Stimulated activated CD4-positive, alpha-beta T cell treated with anti-CD3 and anti-CD28 coated beads, Interleukin-1b, Interleukin-23, amount 100 ng/mL, for 48 hours (primary cell): Measurements from ENCODE around the gene CD109.

Experiments
- DNase-seq: peaks from one replicate; pipeline ENCODE4 v3.0.0-alpha.2; 2020

CD109 gene

GRCh38 chr6:73728548-73729205 lies 32.7 kb downstream of the CD109 start:
- DNase-seq: peak; percentile 72

- DNase-seq: no peak
Observed at GRCh38 chr6:73731285-73731684, 35.3 kb downstream of the CD109 start.

- peak; percentile 70 for DNase-seq
Observed at GRCh38 chr6:73732845-73733675, 37.1 kb downstream of the CD109 start.

- DNase-seq: no peak
Observed at GRCh38 chr6:73733791-73734190, 37.8 kb downstream of the CD109 start.

GRCh38 chr6:73734832-73735453 lies 38.9 kb downstream of the CD109 start:
- no peak for DNase-seq

GRCh38 chr6:73738367-73739028 lies 42.5 kb downstream of the CD109 start:
- DNase-seq: no peak

- DNase-seq: no peak
Observed at GRCh38 chr6:73739096-73739495, 43.1 kb downstream of the CD109 start.

- DNase-seq: no peak
Observed at GRCh38 chr6:73742433-73742832, 46.4 kb downstream of the CD109 start.

GRCh38 chr6:73743081-73743480 lies 47.1 kb downstream of the CD109 start:
- no peak for DNase-seq

GRCh38 chr6:73743556-73743955 lies 47.6 kb downstream of the CD109 start:
- no peak for DNase-seq

GRCh38 chr6:73746787-73747186 lies 50.8 kb downstream of the CD109 start:
- DNase-seq: no peak

GRCh38 chr6:73747289-73747688 lies 51.3 kb downstream of the CD109 start:
- no peak for DNase-seq

- no peak for DNase-seq
Observed at GRCh38 chr6:73752943-73753342, 56.9 kb downstream of the CD109 start.

- DNase-seq: no peak
Observed at GRCh38 chr6:73766040-73766439, 70.0 kb downstream of the CD109 start.

GRCh38 chr6:73768558-73768957 lies 72.6 kb downstream of the CD109 start:
- DNase-seq: no peak

GRCh38 chr6:73769976-73770375 lies 74.0 kb downstream of the CD109 start:
- no peak for DNase-seq

- no peak for DNase-seq
Observed at GRCh38 chr6:73774311-73774774, 78.3 kb downstream of the CD109 start.

- DNase-seq: no peak
Observed at GRCh38 chr6:73779943-73780342, 83.9 kb downstream of the CD109 start.

GRCh38 chr6:73782911-73783310 lies 86.9 kb downstream of the CD109 start:
- no peak for DNase-seq

- no peak for DNase-seq
Observed at GRCh38 chr6:73784726-73785505, 88.9 kb downstream of the CD109 start.

GRCh38 chr6:73790574-73790973 lies 94.6 kb downstream of the CD109 start:
- DNase-seq: no peak

GRCh38 chr6:73791336-73791735 lies 95.3 kb downstream of the CD109 start:
- no peak for DNase-seq

GRCh38 chr6:73792738-73793137 lies 96.7 kb downstream of the CD109 start:
- no peak for DNase-seq
